Stimulated activated CD8-positive, alpha-beta memory T cell treated with anti-CD3 and anti-CD28 coated beads, Interleukin-4, amount 100 ng/mL, for 1 hour (primary cell): ENCODE data around the gene XRCC2.
"Not testable (repeated sequence)": the region's sequence is repeated elsewhere in the genome, so short reads cannot be mapped to it uniquely, and the experiment has no call there.

Source experiments
- DNase-seq, 2 donors: peaks; one replicate each; pipeline ENCODE4 v3.0.0-alpha.2; 2020; ENCODE audit warnings: low read depth in 2 of 2, low spot score in 1 of 2

The XRCC2 gene

DNA sequence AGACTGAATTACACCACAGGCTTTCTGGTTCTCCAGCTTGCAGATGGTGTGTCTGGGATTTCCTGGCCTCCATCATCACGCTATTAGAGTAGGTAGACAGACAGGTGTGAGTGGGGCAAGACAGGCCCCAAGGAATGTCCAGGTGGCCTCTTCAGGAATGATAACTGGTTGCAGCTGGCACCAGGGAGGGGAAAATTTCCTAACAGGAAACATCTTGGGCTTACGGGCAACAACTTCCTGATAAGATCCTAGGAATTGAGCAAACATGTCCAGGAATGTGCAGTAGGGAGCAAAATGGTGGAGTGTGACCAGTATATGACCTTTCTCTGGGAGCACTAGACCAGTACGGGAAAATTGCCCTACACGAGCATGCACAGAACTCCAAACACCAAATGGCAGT lies 11.3 kb downstream of the XRCC2 start:
- DNase-seq, result no peak

DNA sequence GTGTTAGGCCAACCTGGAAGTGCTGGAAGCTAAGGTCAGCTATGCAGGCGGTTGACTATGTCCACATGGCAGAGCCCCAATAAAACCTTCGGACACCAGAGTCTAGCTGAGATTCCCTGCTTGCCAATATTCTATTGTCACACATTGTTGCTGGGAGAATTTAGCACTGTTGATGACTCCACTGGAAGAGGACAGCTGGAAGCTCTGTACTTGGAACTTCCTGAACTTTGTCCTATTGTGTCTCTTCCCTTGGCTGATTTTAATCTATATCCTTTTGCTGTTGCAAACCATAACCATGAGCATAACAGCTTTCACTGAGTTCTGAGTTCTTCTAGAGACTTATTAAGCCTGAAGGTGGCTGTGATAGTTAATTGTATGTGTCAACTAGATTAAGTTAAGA lies 12.0 kb downstream of the XRCC2 start:
- no peak for DNase-seq

- DNase-seq, result no peak
Measured at GRCh38 chr7:152663148-152663740, 12.7 kb downstream of the XRCC2 start.

DNA sequence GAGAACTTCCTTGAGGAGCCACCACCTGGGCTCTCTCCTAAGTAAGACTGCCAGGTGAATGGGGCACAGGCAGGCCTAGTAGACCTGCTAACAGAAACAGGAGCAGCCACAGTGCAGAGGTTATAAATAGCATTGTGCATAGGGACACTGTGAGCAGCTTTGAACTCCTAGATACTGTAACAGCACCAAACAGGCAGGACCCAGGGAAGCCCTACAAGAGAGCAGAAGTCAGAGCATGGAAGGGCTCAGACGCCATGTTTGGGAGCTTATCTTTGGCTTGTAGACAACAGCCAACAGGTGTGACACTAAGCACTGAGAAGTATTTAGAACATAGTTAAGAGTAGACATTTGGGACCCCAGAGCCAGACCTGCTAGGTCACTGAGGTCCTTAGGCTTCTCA lies 14.5 kb downstream of the XRCC2 start:
- DNase-seq, result no peak

- DNase-seq, result no peak
Measured at GRCh38 chr7:152660021-152660420, 15.9 kb downstream of the XRCC2 start.

DNA sequence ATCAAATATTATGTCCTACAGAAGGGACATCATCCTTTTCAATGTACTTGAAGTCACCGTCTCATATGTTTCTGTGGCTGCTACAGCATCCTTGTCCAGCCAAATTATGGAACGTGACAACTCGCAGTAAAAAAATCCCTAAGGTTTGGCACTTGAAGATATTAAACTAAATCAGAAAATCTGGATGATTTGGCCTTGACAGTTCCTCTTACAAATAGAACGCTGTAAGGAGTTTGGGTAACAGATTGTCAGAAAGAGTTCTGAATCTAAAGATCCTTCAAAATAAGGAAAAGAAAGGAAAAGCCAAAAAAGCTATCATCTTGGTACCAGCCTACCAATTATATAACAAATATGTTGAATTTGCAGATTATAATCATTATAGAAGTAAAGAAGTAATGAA lies 21.0 kb downstream of the XRCC2 start:
- no peak for DNase-seq

DNA sequence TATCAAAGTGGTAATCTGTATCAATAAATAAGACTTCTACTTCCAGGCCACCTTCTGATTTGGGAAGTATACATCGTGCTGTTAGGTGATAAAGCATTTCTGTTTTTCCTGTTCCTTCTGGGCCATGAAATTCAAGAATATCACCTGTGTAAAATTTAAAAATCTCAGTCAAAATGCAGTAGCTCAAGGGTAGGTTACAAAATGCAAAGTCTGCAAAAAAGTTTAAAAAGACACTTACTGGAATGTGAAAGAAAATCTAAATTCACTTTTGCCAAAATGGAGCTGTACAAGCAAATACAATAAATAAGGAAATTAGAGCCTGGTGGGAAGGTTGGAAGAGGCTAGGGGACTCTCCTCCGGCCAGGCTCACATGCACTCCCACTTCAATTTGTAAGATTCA lies 26.7 kb downstream of the XRCC2 start:
- no peak for DNase-seq

GRCh38 chr7:152647009-152647408 lies 28.9 kb downstream of the XRCC2 start:
- DNase-seq, result no peak

DNA sequence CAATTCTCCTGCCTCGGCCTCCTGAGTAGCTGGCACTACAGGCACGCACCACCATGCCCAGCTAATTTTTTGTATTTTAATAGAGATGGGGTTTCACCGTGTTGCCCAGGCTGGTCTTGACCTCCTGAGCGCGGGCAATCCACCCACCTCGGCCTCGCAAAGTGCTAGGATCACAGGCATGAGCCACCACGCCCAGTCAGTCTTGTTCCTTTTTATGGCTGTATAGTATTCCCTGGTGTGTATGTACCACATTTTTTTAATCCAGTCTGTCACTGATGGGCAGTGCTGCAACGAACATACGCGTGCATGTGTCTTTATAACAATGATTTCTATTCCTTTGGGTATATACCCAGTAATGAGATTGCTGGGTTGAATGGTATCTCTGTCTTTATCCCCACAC lies 29.4 kb downstream of the XRCC2 start:
- not testable (repeated sequence) for DNase-seq

GRCh38 chr7:152643979-152644559 lies 31.9 kb downstream of the XRCC2 start:
- no peak for DNase-seq

DNA sequence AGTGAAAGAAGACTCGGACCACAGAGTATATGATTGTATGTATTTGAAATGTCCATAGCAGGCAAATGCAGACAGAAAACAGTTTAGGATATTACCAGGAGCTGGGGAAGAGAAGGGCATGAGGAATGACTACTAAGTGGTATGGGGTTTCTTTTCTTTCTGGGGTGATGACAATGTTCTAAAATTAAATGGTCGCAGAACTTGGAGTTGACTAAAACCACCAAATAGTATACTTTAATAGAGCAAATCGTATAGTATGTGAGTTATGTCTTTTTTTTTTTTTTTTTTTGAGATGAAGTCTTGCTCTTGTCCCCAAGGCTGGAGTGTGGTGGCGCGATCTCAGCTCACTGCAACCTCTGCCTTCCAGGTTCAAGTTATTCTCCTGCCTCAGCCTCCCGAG lies 34.6 kb downstream of the XRCC2 start:
- no peak for DNase-seq

- no peak for DNase-seq
Measured at GRCh38 chr7:152640829-152641228, 35.1 kb downstream of the XRCC2 start.

- DNase-seq, result no peak
Measured at GRCh38 chr7:152637920-152638580, 37.9 kb downstream of the XRCC2 start.

DNA sequence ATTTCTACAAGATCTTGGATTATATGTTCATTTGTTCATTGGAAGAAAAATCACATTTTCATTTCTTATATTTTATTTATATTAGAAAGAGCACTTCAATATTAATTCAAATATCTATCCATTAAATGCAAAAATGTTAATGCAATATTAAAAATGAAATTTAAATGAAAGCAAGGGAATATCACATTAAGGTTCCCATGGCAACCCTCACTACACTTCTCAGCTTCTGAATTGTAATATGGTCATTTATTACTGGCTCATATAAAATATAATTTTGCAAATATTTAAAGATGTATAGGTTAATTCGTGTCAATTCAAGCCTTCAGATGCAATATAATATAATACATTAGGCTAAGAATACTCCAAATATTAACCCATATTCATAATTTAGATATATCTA lies 38.8 kb downstream of the XRCC2 start:
- no peak for DNase-seq

- no peak for DNase-seq
Measured at GRCh38 chr7:152636441-152636840, 39.5 kb downstream of the XRCC2 start.

- DNase-seq, result no peak
Measured at GRCh38 chr7:152633504-152633903, 42.4 kb downstream of the XRCC2 start.

GRCh38 chr7:152633072-152633471 lies 42.9 kb downstream of the XRCC2 start:
- no peak for DNase-seq

DNA sequence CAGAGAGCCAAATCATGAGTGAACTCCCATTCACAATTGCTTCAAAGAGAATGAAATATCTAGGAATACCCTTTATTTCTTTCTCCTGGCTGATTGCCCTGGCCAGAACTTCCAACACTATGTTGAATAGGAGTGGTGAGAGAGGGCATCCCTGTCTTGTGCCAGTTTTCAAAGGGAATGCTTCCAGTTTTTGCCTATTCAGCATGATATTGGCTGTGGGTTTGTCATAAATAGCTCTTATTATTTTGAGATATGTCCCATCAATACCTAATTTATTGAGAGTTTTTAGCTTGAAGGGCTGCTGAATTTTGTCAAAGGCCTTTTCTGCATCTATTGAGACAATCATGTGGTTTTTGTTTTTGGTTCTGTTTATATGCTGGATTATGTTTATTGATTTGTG lies 47.2 kb downstream of the XRCC2 start:
- not testable (repeated sequence) for DNase-seq

GRCh38 chr7:152624228-152624627 lies 51.7 kb downstream of the XRCC2 start:
- no peak for DNase-seq

DNA sequence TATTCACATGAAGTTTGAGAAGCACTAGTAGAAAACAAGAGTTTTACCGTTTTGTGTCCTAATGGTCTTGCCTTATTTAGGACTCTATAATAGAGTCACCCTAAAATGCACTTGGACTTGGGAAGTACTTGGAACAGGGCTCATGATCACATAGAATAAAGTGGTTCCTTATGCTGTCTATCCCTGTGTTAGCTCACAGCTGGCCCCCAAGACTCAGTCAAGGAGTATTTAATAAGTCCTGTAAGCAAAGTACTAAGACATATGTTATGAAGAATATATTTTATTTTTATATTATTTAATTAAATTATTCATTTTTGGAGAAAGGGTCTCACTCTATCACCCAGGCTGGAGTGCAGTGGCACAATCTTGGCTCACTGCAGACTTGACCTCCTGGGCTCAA lies 54.5 kb downstream of the XRCC2 start:
- DNase-seq, result no peak

DNA sequence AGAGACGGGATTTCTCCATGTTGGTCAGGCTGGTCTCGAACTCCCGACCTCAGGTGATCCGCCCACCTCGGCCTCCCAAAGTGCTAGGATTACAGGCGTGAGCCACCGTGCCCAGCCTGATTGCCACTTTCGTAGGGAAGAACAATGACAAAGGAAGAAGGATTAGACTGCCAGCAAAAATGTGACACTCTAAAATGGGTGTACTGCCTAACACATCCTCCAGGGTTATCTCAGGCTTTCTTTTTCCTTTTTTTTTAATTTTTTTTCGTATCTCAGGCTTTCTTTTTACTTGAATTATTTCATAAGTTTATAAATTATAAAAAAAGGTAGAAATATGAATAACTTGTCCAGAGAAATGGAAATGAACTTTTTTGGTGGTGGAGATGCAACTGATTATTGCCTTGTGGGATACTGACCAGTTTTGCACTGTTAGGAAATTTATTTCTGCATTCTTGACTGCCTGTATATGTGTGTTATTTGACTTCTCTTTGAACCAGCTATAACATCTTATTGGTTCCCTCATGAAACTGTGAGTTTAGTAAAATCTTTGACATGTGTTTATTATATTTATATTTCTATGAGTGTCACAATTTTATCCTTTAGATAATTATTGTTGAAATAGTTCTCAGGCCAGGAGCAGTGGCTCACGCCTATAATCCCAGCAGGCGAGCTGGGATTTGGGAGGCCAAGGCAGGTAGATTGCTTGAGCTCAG lies 56.8 kb downstream of the XRCC2 start:
- DNase-seq, result no peak

DNA sequence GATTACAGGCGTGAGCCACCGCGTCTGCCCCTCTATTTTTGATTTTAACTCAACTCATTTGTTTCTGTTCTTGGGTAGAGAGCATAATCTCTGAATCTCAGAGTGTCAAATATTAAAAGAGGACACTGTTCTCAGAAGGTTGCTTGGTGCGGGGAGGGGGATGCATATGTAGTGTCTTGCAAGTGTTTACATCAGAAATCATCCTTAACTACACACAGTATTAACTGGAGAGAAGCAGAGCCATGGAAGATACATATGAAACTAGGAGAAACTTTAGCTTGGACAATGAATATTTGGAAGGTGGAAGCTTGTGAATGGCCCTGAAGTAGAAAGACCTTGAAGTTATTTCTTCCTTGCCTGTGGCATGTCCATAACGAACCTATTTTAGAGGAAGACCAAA lies 57.5 kb downstream of the XRCC2 start:
- DNase-seq, result no peak
